ENCODE measurements around the gene RNF8. TPM values are rescaled to one million over a fixed set of nuclear protein-coding genes. Genes with fewer than 3 reads are reported as not detected.

Gene RNF8
- total RNA-seq, 1 donor from 2014 or later = 17.6 TPM

DNA sequence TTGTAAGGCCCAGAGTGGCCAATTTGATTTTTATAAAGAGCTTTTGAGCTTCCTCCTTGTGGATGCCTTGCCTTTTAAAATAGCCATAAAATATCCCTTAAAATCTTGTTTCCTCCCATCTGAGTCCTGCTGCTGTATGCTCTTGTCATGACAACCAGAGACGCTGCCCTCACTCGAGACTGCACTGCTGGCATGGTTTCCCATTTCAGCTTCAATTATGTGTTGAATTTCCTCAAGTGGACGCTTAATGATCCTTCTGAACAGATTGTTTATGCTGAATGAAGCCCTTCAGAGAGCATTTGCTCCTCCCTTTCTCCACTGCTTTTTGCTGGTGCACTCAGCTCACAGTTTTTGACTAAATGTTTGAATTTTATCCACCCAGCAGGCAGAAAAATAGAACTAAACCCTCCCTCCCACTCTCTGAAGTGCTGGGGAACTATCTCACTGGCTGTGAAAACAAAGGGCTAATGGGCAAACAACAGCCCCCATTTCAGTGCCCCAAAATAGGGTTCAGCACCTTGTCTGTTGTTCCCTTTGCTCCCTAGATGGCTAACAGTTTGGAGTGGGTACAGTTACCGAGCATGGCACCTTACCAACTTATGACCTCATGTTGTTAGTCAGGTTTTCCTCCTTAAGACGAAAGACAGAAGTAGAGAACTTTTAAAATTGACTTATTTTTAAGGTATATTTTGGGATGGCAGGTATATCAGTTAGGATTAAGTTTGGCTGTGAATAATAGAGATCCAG is 45.5 kb upstream of the RNF8 start:
- intact Hi-C loops (cut with DNase I) = no loop called here
- Histone ChIP-seq H3K4me3 (no peak overlapping the region), H3K27ac (no peak overlapping the region), H3K36me3 (peaks cover 24% of the 10 kb centered on the region), H3K4me1 (peaks cover 7% of the 10 kb centered on the region), H3K9me3 (no peaks in the 10 kb centered on the region), H3K27me3 (no peaks in the 10 kb centered on the region)
- no peak for TF ChIP-seq CTCF (IDR thresholded peaks at IDR 0.05)
- ATAC-seq (peak; percentile 62), DNase-seq (no peak)

- Histone ChIP-seq H3K9me3 (no peaks in the 10 kb centered on the region), H3K27me3 (no peaks in the 10 kb centered on the region), H3K27ac (no peak overlapping the region), H3K36me3 (peaks cover 24% of the 10 kb centered on the region), H3K4me3 (no peak overlapping the region), H3K4me1 (peaks cover 7% of the 10 kb centered on the region)
- intact Hi-C loops (cut with DNase I) = no loop called here
- ATAC-seq (no peak), DNase-seq (no peak)
- TF ChIP-seq CTCF (IDR thresholded peaks at IDR 0.05) = no peak
Measured at GRCh38 chr6:37309046-37309445, 44.7 kb upstream of the RNF8 start.

GRCh38 chr6:37309692-37310091 is 44.1 kb upstream of the RNF8 start:
- peaks cover 22% of the 10 kb centered on the region for H3K36me3 ChIP-seq
- H3K4me1 ChIP-seq = peaks cover 7% of the 10 kb centered on the region
- no peak overlapping the region for H3K27ac ChIP-seq
- DNase-seq (no peak), ATAC-seq (no peak)
- no peaks in the 10 kb centered on the region for H3K27me3 ChIP-seq
- TF ChIP-seq CTCF (IDR thresholded peaks at IDR 0.05) = no peak
- intact Hi-C loops (cut with DNase I) = no loop called here
- no peaks in the 10 kb centered on the region for H3K9me3 ChIP-seq
- no peak overlapping the region for H3K4me3 ChIP-seq

DNA sequence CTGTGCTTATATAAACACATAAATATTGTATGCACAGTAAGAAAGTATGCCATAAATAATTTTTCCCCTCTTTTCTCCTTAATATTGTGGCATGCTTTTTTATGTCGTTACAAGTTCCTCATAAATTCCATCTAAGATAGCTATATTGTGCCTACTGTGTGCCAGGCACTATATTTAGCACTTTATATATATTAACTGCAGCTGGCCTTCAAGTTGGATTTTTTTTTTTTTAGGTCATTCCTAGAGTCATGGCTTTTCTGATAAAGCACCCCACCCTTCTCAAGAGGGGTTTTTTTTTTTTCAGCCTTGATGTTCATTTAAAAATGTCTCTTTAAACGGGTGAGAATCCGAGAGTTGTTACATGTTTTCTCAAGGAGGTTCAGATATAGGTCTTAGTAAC is 42.8 kb upstream of the RNF8 start:
- no peaks in the 10 kb centered on the region for H3K27me3 ChIP-seq
- TF ChIP-seq CTCF (IDR thresholded peaks at IDR 0.05) = no peak
- H3K36me3 ChIP-seq = peaks cover 27% of the 10 kb centered on the region
- intact Hi-C loops (cut with DNase I) = no loop called here
- H3K27ac ChIP-seq = no peak overlapping the region
- no peaks in the 10 kb centered on the region for H3K9me3 ChIP-seq
- no peak overlapping the region for H3K4me3 ChIP-seq
- peaks cover 7% of the 10 kb centered on the region for H3K4me1 ChIP-seq
- no peak for DNase-seq
- ATAC-seq = no peak

DNA sequence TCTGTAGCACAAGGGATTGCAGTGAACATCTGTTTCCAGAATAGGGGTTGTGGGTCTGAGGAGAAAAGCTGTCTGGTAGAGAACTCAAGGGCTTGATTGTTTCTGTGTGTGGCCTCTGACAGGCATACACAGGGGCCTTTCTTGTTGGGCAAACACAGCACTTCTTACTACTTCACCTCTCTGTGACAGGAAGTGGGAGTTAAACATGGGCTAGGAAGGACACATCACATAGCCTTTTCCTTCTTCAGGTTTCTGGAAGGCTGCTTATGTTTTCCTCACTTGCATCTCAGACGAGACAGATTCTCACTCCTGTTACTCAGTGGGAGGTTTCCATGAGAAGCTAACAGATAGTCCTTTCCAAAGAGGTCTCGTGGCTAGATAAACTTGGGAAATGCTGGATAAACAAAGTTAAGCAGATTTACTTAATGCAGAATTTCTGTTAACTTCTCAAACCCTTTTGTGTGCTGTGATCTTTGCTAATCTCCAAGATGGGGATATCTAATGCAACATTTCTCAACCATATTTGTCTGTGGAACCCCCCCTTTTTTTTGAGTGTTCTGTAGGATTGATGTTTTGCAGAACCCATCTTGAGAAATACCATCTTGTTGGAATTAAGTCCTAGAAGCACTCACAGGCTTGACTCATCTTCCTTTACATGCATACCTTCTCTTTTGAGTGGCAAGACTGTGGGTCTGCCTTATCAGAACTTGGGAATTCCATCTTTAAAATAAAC is 41.9 kb upstream of the RNF8 start:
- ATAC-seq = no peak
- no peaks in the 10 kb centered on the region for H3K9me3 ChIP-seq
- H3K27me3 ChIP-seq = no peaks in the 10 kb centered on the region
- DNase-seq = no peak
- H3K4me3 ChIP-seq = no peak overlapping the region
- no peak for TF ChIP-seq CTCF (IDR thresholded peaks at IDR 0.05)
- peaks cover 7% of the 10 kb centered on the region for H3K4me1 ChIP-seq
- H3K27ac ChIP-seq = no peak overlapping the region
- intact Hi-C loops (cut with DNase I) = no loop called here
- peaks cover 36% of the 10 kb centered on the region for H3K36me3 ChIP-seq

Measured in upper lobe of right lung (tissue), 1 donor.